ENCODE measurements around the gene TMLHE.
"Not testable (repeated sequence)": the region's sequence is repeated elsewhere in the genome, so short reads cannot be mapped to it uniquely, and the experiment has no call there.

TMLHE gene

GRCh38 chrX:155577682-155578081 is 35.1 kb downstream of the TMLHE start:
- CTCF ChIA-PET: no interaction called here

GRCh38 chrX:155563099-155563498 is 49.7 kb downstream of the TMLHE start:
- TF ChIP-seq CTCF (IDR thresholded peaks at IDR 0.05; ENCODE audit: insufficient read depth, low read length, missing control alignments): no peak
- no peak for DNase-seq (ENCODE audit: low read depth, low spot score)
- CTCF ChIA-PET: no interaction called here
- H3K4me3 ChIP-seq (ENCODE audit: low read depth, low read length): no peak overlapping the region
- POLR2A ChIA-PET: no interaction called here

More at GRCh38 chrX:155577682-155578081, 35.1 kb downstream of the TMLHE start:
- no peak overlapping the region for H3K4me3 ChIP-seq (ENCODE audit: low read depth, low read length)
- no peak for TF ChIP-seq CTCF (IDR thresholded peaks at IDR 0.05; ENCODE audit: insufficient read depth, low read length, missing control alignments)
- DNase-seq (ENCODE audit: low read depth, low spot score): no peak
- POLR2A ChIA-PET: no interaction called here

GRCh38 chrX:155544881-155545280 is 67.9 kb downstream of the TMLHE start:
- TF ChIP-seq CTCF (IDR thresholded peaks at IDR 0.05; ENCODE audit: insufficient read depth, low read length, missing control alignments): no peak
- ChIA-PET POLR2A (no interaction called here), CTCF (no interaction called here)
- H3K4me3 ChIP-seq (ENCODE audit: low read depth, low read length): no peak overlapping the region
- DNase-seq (ENCODE audit: low read depth, low spot score): no peak

- TF ChIP-seq CTCF (IDR thresholded peaks at IDR 0.05; ENCODE audit: insufficient read depth, low read length, missing control alignments): no peak
- ChIA-PET POLR2A (no interaction called here), CTCF (no interaction called here)
- DNase-seq (ENCODE audit: low read depth, low spot score): no peak
- H3K4me3 ChIP-seq (ENCODE audit: low read depth, low read length): no peak overlapping the region
Measured at GRCh38 chrX:155535866-155536265, 76.9 kb downstream of the TMLHE start.

GRCh38 chrX:155534800-155535199 is 78.0 kb downstream of the TMLHE start:
- CTCF ChIA-PET: no interaction called here
- no peak overlapping the region for H3K4me3 ChIP-seq (ENCODE audit: low read depth, low read length)
- no peak for DNase-seq (ENCODE audit: low read depth, low spot score)
- TF ChIP-seq CTCF (IDR thresholded peaks at IDR 0.05; ENCODE audit: insufficient read depth, low read length, missing control alignments): no peak
- POLR2A ChIA-PET: no interaction called here

- POLR2A ChIA-PET; H3K4me3 ChIP-seq (ENCODE audit: low read depth, low read length); DNase-seq (ENCODE audit: low read depth, low spot score); CTCF ChIA-PET: not testable (repeated sequence)
Measured at GRCh38 chrX:155527023-155527422, 85.7 kb downstream of the TMLHE start.

- CTCF ChIA-PET: no interaction called here
- no peak for DNase-seq (ENCODE audit: low read depth, low spot score)
- TF ChIP-seq CTCF (IDR thresholded peaks at IDR 0.05; ENCODE audit: insufficient read depth, low read length, missing control alignments): no peak
- POLR2A ChIA-PET: no interaction called here
- no peak overlapping the region for H3K4me3 ChIP-seq (ENCODE audit: low read depth, low read length)
Measured at GRCh38 chrX:155514225-155514624, 98.5 kb downstream of the TMLHE start.

All from AG04449 (cell line).